KOPT-K1 (cell line): ENCODE data around the gene ARSK.

Experiments
- H3K27ac ChIP-seq: fragments of 200-600 bp; sonication (generic); 2 replicates; pipeline ENCODE4 v1.5.1; 2016; ENCODE audit warnings: antibody characterized with exemption, mild to moderate bottlenecking, low read depth, low read length; ENCODE audit not compliant: poor library complexity, severe bottlenecking
- H3K36me3 ChIP-seq: fragments of 200-600 bp; sonication (generic); 2 replicates; pipeline ENCODE4 v1.5.1; 2017; ENCODE audit warnings: antibody characterized with exemption, mild to moderate bottlenecking, low read length, moderate library complexity; ENCODE audit not compliant: insufficient read depth
- H3K9me3 ChIP-seq: fragments of 200-600 bp; sonication (generic); 2 replicates; pipeline ENCODE4 v1.5.1; 2017; ENCODE audit warnings: antibody characterized with exemption, low read length, mild to moderate bottlenecking; ENCODE audit not compliant: insufficient read depth, poor library complexity, severe bottlenecking

ARSK gene

DNA sequence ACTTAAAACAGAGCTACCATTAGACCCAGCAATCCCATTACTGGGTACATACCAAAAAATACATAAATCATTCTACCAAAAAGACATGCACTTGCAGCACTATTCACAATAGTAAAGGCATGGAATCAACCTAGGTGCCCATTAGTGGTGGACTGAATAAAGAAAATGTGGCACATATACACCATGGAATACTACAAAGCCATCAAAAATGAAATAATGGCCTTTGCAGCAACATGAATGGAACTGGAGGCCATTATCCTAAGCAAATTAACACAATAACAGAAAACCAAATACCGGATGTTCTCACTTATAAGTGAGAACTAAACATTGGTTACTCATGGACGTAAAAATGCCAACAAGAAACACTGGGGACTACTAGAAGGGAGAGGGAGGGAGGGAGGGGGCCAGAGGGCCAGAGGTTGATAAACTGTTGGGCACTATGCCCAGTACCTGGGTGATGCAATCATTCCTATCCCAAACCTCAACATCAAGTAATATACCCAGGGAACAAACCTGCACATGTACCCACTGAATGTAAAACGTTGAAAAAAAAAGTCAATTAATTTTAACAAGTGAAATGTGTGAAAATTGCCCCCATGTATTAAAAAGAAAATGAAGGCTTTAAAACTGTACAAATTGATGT, 40.5 kb downstream of the ARSK start:
- H3K9me3 ChIP-seq, result no peaks in the 10 kb centered on the region
- no peaks in the 10 kb centered on the region for H3K36me3 ChIP-seq
- H3K27ac ChIP-seq, result no peak overlapping the region

DNA sequence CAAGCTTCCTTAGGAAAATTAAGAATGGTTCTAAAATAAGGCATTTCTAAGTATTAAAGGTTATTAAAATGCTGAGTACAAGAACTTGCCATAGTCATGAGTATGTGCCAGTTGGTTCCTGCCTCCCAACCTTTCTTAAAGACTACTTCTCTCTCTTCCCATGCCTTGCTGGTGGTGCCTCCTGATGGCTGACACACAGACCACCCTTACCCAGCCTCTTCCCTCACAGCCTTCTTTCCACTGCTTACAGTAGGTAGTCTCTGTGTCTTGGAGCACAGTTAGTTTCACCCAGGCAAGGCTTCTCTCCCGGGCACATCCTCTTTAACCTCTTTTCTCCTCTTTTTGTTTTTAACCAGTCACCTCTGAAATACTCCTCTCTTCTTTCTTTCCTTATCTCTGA, 44.4 kb downstream of the ARSK start:
- Histone ChIP-seq H3K36me3 (peaks cover 8% of the 10 kb centered on the region), H3K27ac (no peak overlapping the region), H3K9me3 (no peaks in the 10 kb centered on the region)

DNA sequence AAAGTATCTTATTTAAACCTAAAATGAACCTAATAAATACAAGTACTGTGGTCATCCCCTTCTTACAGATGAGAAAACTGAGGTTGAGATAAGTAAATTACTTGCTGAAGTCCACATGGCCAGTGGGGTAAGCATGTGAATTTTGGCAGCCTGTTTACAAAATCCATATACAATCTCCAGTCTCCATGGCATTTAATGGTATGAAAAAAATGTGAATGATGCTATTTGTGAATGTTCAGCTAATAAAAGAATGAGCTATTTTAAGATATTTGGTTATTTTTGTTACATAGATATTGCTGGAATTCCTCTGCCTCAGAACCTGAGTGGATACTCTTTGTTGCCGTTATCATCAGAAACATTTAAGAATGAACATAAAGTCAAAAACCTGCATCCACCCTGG, 45.7 kb downstream of the ARSK start:
- Histone ChIP-seq H3K9me3 (no peaks in the 10 kb centered on the region), H3K36me3 (peaks cover 8% of the 10 kb centered on the region), H3K27ac (no peak overlapping the region)

DNA sequence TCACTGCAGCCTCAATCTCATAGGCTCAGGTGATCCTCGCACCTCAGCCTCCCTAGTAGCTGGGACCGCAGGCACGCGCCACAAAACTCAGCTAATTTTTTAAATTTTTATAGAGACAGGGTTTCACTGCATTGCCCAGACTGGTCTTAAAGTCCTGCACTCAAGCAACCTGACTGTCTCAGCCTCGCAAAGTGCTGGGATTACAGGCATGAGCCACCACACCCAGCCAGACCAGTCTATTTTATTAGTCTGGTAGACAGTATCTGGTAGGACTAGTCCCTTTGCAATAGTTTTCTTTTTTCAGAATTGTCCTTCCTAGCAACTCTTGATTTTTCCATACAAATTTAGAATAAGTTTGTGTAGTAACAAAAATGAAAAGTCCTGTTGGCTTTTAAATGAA, 50.9 kb downstream of the ARSK start:
- no peaks in the 10 kb centered on the region for H3K9me3 ChIP-seq
- H3K36me3 ChIP-seq, result peaks cover 8% of the 10 kb centered on the region
- no peak overlapping the region for H3K27ac ChIP-seq

DNA sequence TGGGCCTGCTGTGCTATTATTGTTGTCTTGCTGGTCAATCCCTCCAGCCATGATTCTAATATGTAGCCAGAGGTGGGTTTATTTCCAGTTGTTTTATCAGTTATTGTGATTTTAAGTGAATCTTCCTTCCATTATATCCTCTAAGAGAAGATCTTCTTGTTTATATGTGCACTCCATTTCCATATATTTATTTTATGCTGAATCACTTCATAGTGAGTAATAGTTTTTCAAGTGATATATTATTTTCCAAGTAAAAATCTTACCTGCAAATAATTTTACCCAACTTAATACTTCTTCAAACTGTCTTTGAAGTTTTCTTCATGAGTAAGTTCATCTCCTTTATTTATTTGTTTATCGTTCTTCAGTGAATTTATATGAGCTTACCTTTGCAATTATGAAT, 51.5 kb downstream of the ARSK start:
- Histone ChIP-seq H3K36me3 (peaks cover 3% of the 10 kb centered on the region; the same call in 1 of the 2 replicates), H3K9me3 (no peaks in the 10 kb centered on the region), H3K27ac (no peak overlapping the region)

DNA sequence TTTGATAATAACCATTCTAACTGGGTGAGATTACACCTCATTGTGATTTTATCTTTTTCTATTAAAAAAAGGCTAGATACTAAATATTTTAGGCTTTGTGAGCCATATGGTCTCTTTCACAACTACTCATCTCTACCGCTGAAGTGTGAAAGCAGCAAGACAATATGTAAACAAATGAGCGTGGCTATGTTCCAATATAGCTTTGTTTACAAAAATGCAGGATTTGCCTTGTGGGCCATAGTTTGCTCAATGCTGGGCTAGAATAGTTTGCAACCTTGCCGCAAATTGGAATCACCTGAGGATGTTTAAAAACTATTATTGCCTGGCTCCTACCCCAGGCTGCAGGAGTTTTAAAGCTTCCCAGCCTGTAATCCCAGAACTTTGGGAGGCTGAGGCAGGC, 54.8 kb downstream of the ARSK start:
- peaks cover 12% of the 10 kb centered on the region for H3K9me3 ChIP-seq
- no peaks in the 10 kb centered on the region for H3K36me3 ChIP-seq
- H3K27ac ChIP-seq, result no peak overlapping the region

DNA sequence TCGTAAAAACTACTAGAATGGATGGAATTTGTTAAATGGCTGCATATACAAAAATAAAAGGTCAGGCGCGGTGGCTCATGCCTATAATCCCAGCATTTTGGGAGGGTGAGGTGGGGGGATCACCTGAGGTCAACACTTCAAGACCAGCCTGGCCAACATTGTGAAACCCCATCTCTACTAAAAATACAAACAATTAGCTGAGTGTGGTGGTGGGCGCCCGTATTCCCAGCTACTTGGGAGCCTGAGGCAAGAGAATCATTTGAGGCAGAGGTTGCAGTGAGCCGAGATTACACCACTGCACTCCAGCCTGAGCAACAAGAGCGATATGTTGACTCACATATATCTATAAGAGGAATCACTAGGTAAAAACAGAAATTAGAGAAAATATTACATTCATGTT, 55.6 kb downstream of the ARSK start:
- H3K36me3 ChIP-seq, result no peaks in the 10 kb centered on the region
- peaks cover 12% of the 10 kb centered on the region for H3K9me3 ChIP-seq

DNA sequence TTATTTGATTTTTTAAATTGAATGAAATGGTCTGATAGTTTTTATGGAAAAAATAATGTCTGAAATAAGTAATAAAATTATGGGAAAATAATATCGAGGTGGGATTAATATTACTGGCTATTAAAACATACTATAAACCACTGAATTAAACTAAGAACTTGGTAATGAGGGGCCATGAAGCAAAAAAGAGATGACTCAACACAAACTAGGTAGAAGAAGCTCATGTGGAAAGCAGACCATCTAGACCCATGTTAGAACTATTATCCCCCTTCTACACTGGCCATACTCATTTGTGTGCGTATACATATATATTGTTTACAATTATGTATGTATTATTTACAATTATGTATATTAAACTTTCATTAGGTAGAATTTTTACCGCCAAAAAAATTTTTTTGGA, 56.5 kb downstream of the ARSK start:
- Histone ChIP-seq H3K9me3 (peaks cover 12% of the 10 kb centered on the region), H3K27ac (no peak overlapping the region), H3K36me3 (no peaks in the 10 kb centered on the region)

More for the DNA sequence above, 55.6 kb downstream of the ARSK start:
- H3K27ac ChIP-seq, result no peak overlapping the region

DNA sequence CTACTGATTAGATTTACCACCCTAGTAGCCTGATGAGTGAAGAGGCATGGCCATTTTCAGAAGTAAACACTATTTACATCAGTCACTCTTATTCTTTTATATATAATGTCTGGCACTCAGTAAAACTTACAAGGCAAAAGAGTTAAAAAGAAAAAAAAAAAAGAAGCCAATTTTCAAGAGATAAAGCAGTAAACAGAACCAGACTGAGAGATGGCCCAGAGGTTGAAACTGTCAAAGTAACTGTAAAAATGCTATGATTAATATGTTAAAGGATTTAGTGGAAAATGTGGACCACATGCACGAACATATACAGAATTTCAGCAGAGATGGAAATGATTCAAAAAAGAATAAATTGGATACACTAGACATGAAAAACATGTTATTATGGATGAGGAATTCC, 58.6 kb downstream of the ARSK start:
- Histone ChIP-seq H3K36me3 (no peaks in the 10 kb centered on the region), H3K9me3 (peaks cover 12% of the 10 kb centered on the region), H3K27ac (no peak overlapping the region)

DNA sequence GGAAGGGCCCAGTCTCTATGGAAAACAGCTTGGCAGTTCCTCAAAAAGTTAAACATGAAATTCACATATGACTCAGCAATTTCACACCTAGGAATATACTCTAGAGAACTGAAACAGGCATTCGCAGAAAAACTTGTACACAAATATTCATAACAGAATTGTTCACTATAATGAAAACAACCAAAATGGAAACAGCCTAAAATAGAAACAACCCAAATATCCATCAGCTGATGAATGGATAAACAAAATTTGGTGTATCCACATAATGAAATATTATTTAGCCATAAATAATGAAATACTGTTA, 60.2 kb downstream of the ARSK start:
- H3K27ac ChIP-seq, result no peak overlapping the region
- peaks cover 12% of the 10 kb centered on the region for H3K9me3 ChIP-seq
- no peaks in the 10 kb centered on the region for H3K36me3 ChIP-seq

DNA sequence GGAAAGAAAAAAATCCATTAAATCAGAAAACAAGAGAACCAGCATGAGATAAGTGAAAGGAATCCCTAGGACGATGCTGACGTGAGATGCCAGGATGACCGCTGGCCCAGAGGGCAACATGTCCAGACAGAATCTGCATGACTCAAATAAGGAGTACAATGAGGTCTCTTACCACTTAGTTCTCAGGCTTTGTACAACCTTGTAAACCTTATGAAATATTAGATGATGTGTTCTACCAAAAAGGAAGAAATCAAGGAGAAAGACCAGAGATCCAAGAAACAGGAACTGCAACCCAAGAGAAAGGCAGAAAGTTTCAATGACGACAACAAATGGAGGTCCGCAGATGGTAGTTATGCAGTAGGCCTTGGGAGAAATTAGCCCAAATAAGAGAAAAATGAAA, 62.2 kb downstream of the ARSK start:
- Histone ChIP-seq H3K36me3 (no peaks in the 10 kb centered on the region), H3K9me3 (peaks cover 12% of the 10 kb centered on the region), H3K27ac (no peak overlapping the region)

DNA sequence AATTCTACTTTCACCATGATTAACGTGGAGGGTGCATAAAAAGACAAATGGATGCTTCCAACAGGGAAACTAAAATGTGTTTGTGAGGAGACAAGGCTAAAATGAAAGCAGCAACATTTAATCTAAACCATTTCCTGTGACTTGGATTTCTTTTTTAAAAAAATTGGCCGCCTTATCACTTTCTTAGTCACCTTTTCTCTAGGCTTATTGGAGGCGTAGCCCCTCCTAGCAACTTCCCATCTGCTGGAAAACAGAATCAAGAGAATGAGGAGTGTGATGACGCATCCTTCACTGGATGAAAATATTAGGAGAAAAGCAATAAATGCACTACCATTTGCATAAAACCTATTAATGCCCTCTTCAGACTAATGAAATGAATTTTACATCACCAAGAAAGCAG, 64.2 kb downstream of the ARSK start:
- Histone ChIP-seq H3K9me3 (no peaks in the 10 kb centered on the region), H3K27ac (no peak overlapping the region), H3K36me3 (no peaks in the 10 kb centered on the region)

DNA sequence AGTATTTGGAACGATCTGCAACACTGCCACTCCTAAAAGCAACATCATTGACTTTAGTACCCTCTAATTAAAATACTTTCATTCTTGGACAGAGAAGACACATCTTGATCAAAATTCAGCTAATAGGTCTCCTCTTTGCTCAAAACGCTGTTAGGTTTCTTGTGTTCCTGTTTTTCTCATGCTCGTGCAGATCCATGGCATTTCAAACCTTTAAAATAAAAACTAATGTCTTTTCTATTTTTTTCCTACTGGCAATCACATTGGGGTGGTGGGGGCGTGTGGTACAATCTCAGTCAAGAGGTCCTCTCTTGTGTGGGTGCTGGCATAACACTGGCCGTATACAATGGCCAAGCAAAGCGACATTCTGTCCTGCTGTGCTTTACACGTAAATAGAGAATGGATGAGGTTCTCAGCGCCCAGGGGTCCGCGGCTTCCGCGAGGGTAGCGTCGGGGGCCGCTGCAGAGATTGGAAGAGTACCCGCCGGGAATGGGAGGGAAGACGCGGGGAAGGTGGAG, 64.7 kb downstream of the ARSK start:
- Histone ChIP-seq H3K27ac (no peak overlapping the region), H3K9me3 (no peaks in the 10 kb centered on the region), H3K36me3 (no peaks in the 10 kb centered on the region)

DNA sequence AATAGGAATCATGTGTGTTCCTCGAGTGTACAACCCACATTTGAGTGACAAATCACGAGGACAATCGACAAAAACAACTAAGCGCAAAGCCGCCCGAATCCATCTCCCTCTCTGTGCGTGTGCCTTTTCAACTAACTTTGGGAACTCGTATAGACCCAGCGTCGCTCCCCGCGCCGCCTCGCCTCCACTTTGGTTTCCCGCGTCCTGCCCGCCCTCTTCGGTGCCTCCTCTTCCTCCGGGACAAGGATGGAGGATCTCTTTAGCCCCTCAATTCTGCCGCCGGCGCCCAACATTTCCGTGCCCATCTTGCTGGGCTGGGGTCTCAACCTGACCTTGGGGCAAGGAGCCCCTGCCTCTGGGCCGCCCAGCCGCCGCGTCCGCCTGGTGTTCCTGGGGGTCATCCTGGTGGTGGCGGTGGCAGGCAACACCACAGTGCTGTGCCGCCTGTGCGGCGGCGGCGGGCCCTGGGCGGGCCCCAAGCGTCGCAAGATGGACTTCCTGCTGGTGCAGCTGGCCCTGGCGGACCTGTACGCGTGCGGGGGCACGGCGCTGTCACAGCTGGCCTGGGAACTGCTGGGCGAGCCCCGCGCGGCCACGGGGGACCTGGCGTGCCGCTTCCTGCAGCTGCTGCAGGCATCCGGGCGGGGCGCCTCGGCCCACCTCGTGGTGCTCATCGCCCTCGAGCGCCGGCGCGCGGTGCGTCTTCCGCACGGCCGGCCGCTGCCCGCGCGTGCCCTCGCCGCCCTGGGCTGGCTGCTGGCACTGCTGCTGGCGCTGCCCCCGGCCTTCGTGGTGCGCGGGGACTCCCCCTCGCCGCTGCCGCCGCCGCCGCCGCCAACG, 65.3 kb downstream of the ARSK start, which contains the start of gene GPR150:
Gene GPR150, plus strand, starts transcription at position 58 of the 840 bp plus-strand sequence. Its CDS starts 189 bp downstream, at position 247.
- no peaks in the 10 kb centered on the region for H3K36me3 ChIP-seq
- no peaks in the 10 kb centered on the region for H3K9me3 ChIP-seq
- H3K27ac ChIP-seq, result peak within 1 kb of the TSS; percentile 57

DNA sequence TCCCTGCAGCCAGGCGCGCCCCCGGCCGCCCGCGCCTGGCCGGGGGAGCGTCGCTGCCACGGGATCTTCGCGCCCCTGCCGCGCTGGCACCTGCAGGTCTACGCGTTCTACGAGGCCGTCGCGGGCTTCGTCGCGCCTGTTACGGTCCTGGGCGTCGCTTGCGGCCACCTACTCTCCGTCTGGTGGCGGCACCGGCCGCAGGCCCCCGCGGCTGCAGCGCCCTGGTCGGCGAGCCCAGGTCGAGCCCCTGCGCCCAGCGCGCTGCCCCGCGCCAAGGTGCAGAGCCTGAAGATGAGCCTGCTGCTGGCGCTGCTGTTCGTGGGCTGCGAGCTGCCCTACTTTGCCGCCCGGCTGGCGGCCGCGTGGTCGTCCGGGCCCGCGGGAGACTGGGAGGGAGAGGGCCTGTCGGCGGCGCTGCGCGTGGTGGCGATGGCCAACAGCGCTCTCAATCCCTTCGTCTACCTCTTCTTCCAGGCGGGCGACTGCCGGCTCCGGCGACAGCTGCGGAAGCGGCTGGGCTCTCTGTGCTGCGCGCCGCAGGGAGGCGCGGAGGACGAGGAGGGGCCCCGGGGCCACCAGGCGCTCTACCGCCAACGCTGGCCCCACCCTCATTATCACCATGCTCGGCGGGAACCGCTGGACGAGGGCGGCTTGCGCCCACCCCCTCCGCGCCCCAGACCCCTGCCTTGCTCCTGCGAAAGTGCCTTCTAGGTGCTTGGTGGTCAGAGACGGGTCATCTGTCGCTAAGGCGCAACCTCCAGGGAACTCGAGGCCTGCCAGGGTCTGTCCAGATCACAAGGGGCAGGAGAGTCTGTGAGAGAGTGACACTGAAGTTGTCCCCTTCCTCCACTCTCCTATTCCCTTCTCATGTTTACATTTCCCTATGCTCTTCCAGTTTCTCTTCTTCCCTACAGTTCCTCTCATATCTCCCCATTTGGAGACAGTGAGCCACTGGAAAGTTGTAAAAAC, 66.3 kb downstream of the ARSK start:
- Histone ChIP-seq H3K9me3 (no peaks in the 10 kb centered on the region), H3K36me3 (no peaks in the 10 kb centered on the region), H3K27ac (peak overlapping the region; percentile 57)
